ENCODE measurements around the gene SNX1. TPM values are rescaled to one million over a fixed set of nuclear protein-coding genes. Genes with fewer than 3 reads are reported as not detected.

SNX1 gene
- total and polyA plus RNA-seq, 10 of the 15 experiments (the other 5 are each of a cell fraction or from before 2014, with no cell fraction given) = 17.8 to 115 (median 96.3) TPM

GRCh38 chr15:64153480-64154367 lies 57.9 kb downstream of the SNX1 start (continued):
- peak; percentile 59 for TF ChIP-seq BCL3 (IDR thresholded peaks at IDR 0.05; ENCODE audit: borderline replicate concordance, insufficient read depth, low read depth, low read length, poor library complexity, severe bottlenecking)
- TF ChIP-seq, protein P1, sequence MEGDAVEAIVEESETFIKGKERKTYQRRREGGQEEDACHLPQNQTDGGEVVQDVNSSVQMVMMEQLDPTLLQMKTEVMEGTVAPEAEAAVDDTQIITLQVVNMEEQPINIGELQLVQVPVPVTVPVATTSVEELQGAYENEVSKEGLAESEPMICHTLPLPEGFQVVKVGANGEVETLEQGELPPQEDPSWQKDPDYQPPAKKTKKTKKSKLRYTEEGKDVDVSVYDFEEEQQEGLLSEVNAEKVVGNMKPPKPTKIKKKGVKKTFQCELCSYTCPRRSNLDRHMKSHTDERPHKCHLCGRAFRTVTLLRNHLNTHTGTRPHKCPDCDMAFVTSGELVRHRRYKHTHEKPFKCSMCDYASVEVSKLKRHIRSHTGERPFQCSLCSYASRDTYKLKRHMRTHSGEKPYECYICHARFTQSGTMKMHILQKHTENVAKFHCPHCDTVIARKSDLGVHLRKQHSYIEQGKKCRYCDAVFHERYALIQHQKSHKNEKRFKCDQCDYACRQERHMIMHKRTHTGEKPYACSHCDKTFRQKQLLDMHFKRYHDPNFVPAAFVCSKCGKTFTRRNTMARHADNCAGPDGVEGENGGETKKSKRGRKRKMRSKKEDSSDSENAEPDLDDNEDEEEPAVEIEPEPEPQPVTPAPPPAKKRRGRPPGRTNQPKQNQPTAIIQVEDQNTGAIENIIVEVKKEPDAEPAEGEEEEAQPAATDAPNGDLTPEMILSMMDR (IDR thresholded peaks at IDR 0.05 in 2 of 3, conservative IDR thresholded peaks at IDR 0.05 in 1 of 3; ENCODE audit: control insufficient read depth in 2 of 3, extremely low read depth in 1 of 3, insufficient read depth in 1 of 3, low read depth in 3 of 3, low read length in 3 of 3) = peak; percentile 99; a peak in 5 of 6 replicates
- TF ChIP-seq PAX8 (IDR thresholded peaks at IDR 0.05) = no peak
- TF ChIP-seq BMI1 (IDR thresholded peaks at IDR 0.05; ENCODE audit: borderline replicate concordance) = no peak
- no peak for TF ChIP-seq SREBF2 (IDR thresholded peaks at IDR 0.05; ENCODE audit: low read length)
- TF ChIP-seq NR2C1 (IDR thresholded peaks at IDR 0.05) = no peak
- no peak for TF ChIP-seq CHD2 (IDR thresholded peaks at IDR 0.05; ENCODE audit: borderline replicate concordance, low read depth, low read length)
- TF ChIP-seq NFXL1 (IDR thresholded peaks at IDR 0.05; ENCODE audit: borderline replicate concordance) = no peak
- TF ChIP-seq ELK1 (IDR thresholded peaks at IDR 0.05; ENCODE audit: low read depth, low read length) = 0 out of 2 replicates have a peak, but pooled peaks have one; percentile 9
- peak; percentile 18; the same call in 1 of the 2 replicates for TF ChIP-seq HCFC1 (IDR thresholded peaks at IDR 0.05; ENCODE audit: low read length)
- TF ChIP-seq LARP7 (IDR thresholded peaks at IDR 0.05) = peak; percentile 82
- no peak for TF ChIP-seq CEBPB (IDR thresholded peaks at IDR 0.05; ENCODE audit: borderline replicate concordance in 1 of 2, low read depth in 2 of 2, low read length in 2 of 2)

Measured in GM12878 (cell line).